Testis (tissue), 2 donors: ENCODE data around the gene MDGA2.

Experiments
- CTCF ChIP-seq, 3 experiments: fragments of 450-650 bp in 2 of 3; fragments of 200-600 bp in 1 of 3; sonication (generic) in 1 of 3; IDR thresholded peaks; one replicate each; pipeline ENCODE4 v1.5.1; 2016 to 2019; ENCODE audit warnings: antibody characterized with exemption in 3 of 3, mild to moderate bottlenecking in 2 of 3, moderate library complexity in 1 of 3
- POLR2A ChIP-seq: fragments of 450-650 bp; IDR thresholded peaks from one replicate; pipeline ENCODE4 v1.6.1; 2017; ENCODE audit warnings: antibody characterized with exemption, mild to moderate bottlenecking, moderate library complexity

GRCh38 chr14:47526591-47527244, 148.7 kb downstream of the MDGA2 start:
- TF ChIP-seq POLR2A (no peak), CTCF (IDR thresholded peaks at IDR 0.05) (no peak)
